DOHH2 (cell line): ENCODE measurements around the gene CPEB1.

Experiments used
- EZH2phosphoT487 ChIP-seq: fragments of 200-600 bp; sonication (generic); IDR thresholded peaks from 2 replicates; pipeline ENCODE4 v1.6.1; 2017; ENCODE audit warnings: borderline replicate concordance, mild to moderate bottlenecking, antibody characterized with exemption, low read length, moderate library complexity, mixed read lengths
- TF ChIP-seq, protein P1 (sequence below): fragments of 200-600 bp; sonication (generic); IDR thresholded peaks from one replicate; pipeline ENCODE4 v1.5.1; 2014; ENCODE audit warnings: antibody characterized with exemption, mild to moderate bottlenecking, low read depth, low read length; ENCODE audit not compliant: poor library complexity, severe bottlenecking

DNA sequence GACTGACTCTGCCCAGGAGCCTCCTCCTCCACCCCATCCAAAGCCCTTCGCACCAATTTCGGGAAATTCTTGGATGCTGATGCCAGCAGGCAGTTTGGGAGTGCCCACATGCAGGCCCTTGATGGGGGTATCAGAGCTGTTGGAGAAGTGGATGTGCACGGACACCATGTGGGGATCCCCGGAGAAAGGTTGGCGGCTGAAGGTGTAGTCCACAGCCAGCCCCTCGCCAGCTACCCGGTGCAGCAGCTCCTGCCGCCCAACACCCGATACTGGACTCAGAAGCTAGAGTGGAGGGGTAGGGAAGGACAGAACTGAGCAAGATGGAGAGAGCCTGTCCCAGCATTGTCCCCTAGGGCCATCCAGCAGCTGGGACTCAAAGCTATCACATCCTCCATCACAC lies 15.5 kb upstream of the CPEB1 start:
- TF ChIP-seq, protein P1, sequence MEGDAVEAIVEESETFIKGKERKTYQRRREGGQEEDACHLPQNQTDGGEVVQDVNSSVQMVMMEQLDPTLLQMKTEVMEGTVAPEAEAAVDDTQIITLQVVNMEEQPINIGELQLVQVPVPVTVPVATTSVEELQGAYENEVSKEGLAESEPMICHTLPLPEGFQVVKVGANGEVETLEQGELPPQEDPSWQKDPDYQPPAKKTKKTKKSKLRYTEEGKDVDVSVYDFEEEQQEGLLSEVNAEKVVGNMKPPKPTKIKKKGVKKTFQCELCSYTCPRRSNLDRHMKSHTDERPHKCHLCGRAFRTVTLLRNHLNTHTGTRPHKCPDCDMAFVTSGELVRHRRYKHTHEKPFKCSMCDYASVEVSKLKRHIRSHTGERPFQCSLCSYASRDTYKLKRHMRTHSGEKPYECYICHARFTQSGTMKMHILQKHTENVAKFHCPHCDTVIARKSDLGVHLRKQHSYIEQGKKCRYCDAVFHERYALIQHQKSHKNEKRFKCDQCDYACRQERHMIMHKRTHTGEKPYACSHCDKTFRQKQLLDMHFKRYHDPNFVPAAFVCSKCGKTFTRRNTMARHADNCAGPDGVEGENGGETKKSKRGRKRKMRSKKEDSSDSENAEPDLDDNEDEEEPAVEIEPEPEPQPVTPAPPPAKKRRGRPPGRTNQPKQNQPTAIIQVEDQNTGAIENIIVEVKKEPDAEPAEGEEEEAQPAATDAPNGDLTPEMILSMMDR: no peak
- TF ChIP-seq EZH2phosphoT487: no peak
